AG04450 (cell line): ENCODE measurements around the gene ZSCAN18. TPM values are rescaled to one million over a fixed set of nuclear protein-coding genes. Genes with fewer than 3 reads are reported as not detected.

Experiments
- CTCF ChIA-PET: fragments of 300-600, 350-600 bp; formaldehyde crosslinking; extraction: SDS; loops from one replicate; lab custom pipeline; 2022; ENCODE audit warnings: antibody characterized with exemption, inconsistent platforms; lab: Charles Lee
- POLR2A ChIA-PET: fragments of 350-600 bp; formaldehyde crosslinking; extraction: SDS; loops from one replicate; lab custom pipeline; 2021; ENCODE audit warnings: antibody characterized with exemption, inconsistent platforms; lab: Yijun Ruan, JAX
- DNase-seq: peaks from one replicate; pipeline ENCODE4 v3.0.0-alpha.2; 2011; ENCODE audit warnings: low read depth, low spot score
- H3K27ac ChIP-seq: one replicate; pipeline ENCODE4 v1.5.1; 2012; ENCODE audit warnings: low read depth, low read length, control low read depth
- H3K27me3 ChIP-seq: one replicate; pipeline ENCODE4 v1.6.0; 2012; ENCODE audit warnings: low read length; ENCODE audit not compliant: control insufficient read depth, insufficient read depth
- H3K4me3 ChIP-seq: 2 replicates; pipeline ENCODE4 v1.5.1; 2011; ENCODE audit warnings: mild to moderate bottlenecking, low read depth, low read length, control low read depth
- H3K9me3 ChIP-seq: 2 replicates; pipeline ENCODE4 v1.5.1; 2012; ENCODE audit warnings: low read length; ENCODE audit not compliant: control insufficient read depth, insufficient read depth
- CTCF ChIP-seq: IDR thresholded peaks from 2 replicates; pipeline ENCODE4 v1.5.1; 2011; ENCODE audit warnings: low read depth, low read length, control low read depth, inconsistent platforms
- polyA plus RNA-seq: library from polyadenylated mRNA; depleted of rRNA; stranded (reverse); fragments of >200 nt; gene quantifications from 2 replicates; pipeline ENCODE4 v1.2.3, GENCODE V29; 2011

The ZSCAN18 gene
- polyA plus RNA-seq, 1 experiment: 12.7 TPM

GRCh38 chr19:58107778-58108545 lies 9.9 kb upstream of the ZSCAN18 start:
- Histone ChIP-seq H3K4me3 (no peak overlapping the region), H3K27ac (no peak overlapping the region), H3K9me3 (peaks cover 78% of the 10 kb centered on the region), H3K27me3 (no peaks in the 10 kb centered on the region)
- DNase-seq: no peak
- ChIA-PET POLR2A (no interaction called here), CTCF (no interaction called here)
- TF ChIP-seq CTCF: no peak

GRCh38 chr19:58098682-58098998 lies 609 bp upstream of the ZSCAN18 start:
- peak overlapping the region; percentile 90 for H3K27ac ChIP-seq
- peaks cover 78% of the 10 kb centered on the region for H3K9me3 ChIP-seq
- POLR2A ChIA-PET: interaction anchor here (0.6 kb wide), 1 partner anchor 84 kb away, joined by 3 read pairs; the partner anchor contains the start of gene ZNF274
- no peak for TF ChIP-seq CTCF
- H3K27me3 ChIP-seq: no peaks in the 10 kb centered on the region
- DNase-seq: no peak
- CTCF ChIA-PET: interaction anchor here (1.3 kb wide), 1 partner anchor 57 kb away, joined by 3 read pairs; no protein-coding TSS in a partner anchor
- H3K4me3 ChIP-seq: peak overlapping the region; percentile 68

GRCh38 chr19:58097349-58097748 lies 682 bp downstream of the ZSCAN18 start:
- no peak for TF ChIP-seq CTCF
- DNase-seq: no peak
- POLR2A ChIA-PET: no interaction called here
- Histone ChIP-seq H3K9me3 (peaks cover 83% of the 10 kb centered on the region), H3K4me3 (peak overlapping the region; percentile 68), H3K27ac (no peak overlapping the region), H3K27me3 (no peaks in the 10 kb centered on the region)
- CTCF ChIA-PET: no interaction called here

- POLR2A ChIA-PET: no interaction called here
- no peak overlapping the region for H3K27ac ChIP-seq
Measured at GRCh38 chr19:58096884-58097283, 1.1 kb downstream of the ZSCAN18 start.

More at GRCh38 chr19:58096884-58097283, 1.1 kb downstream of the ZSCAN18 start:
- no peak for TF ChIP-seq CTCF
- DNase-seq: no peak
- CTCF ChIA-PET: no interaction called here
- H3K27me3 ChIP-seq: no peaks in the 10 kb centered on the region
- no peak overlapping the region for H3K4me3 ChIP-seq
- peaks cover 83% of the 10 kb centered on the region for H3K9me3 ChIP-seq
